ENCODE data around the gene POU2F2.

DNA sequence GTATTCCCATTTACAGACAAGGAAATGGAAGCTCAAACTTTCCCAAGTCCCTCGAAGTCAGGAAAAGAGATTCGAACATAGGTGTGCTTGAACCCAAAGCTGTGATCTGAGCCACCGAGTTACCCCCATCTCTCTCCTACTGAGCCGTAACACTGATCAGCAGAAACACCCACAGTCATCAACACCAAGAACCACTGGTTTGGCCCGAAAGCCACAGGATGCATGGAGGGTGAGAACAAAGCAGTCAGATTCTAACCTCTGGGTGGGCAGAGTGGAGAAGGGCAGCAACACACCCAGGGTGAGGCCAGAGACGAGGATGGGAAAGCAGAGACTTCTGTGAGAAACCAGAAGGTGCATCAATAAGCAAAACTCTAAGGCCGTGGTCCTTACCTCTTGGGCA, 27.7 kb upstream of the POU2F2 start:
- TF ChIP-seq, protein P1, sequence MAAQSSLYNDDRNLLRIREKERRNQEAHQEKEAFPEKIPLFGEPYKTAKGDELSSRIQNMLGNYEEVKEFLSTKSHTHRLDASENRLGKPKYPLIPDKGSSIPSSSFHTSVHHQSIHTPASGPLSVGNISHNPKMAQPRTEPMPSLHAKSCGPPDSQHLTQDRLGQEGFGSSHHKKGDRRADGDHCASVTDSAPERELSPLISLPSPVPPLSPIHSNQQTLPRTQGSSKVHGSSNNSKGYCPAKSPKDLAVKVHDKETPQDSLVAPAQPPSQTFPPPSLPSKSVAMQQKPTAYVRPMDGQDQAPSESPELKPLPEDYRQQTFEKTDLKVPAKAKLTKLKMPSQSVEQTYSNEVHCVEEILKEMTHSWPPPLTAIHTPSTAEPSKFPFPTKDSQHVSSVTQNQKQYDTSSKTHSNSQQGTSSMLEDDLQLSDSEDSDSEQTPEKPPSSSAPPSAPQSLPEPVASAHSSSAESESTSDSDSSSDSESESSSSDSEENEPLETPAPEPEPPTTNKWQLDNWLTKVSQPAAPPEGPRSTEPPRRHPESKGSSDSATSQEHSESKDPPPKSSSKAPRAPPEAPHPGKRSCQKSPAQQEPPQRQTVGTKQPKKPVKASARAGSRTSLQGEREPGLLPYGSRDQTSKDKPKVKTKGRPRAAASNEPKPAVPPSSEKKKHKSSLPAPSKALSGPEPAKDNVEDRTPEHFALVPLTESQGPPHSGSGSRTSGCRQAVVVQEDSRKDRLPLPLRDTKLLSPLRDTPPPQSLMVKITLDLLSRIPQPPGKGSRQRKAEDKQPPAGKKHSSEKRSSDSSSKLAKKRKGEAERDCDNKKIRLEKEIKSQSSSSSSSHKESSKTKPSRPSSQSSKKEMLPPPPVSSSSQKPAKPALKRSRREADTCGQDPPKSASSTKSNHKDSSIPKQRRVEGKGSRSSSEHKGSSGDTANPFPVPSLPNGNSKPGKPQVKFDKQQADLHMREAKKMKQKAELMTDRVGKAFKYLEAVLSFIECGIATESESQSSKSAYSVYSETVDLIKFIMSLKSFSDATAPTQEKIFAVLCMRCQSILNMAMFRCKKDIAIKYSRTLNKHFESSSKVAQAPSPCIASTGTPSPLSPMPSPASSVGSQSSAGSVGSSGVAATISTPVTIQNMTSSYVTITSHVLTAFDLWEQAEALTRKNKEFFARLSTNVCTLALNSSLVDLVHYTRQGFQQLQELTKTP (IDR thresholded peaks at IDR 0.05; ENCODE audit: low read depth in 1 of 2, partially characterized antibody in 2 of 2) = no peak
- TF ChIP-seq POLR2A (conservative IDR thresholded peaks at IDR 0.05) = no peak

All from K562 (cell line).